ENCODE data around the gene SULT2B1.

The SULT2B1 gene

DNA sequence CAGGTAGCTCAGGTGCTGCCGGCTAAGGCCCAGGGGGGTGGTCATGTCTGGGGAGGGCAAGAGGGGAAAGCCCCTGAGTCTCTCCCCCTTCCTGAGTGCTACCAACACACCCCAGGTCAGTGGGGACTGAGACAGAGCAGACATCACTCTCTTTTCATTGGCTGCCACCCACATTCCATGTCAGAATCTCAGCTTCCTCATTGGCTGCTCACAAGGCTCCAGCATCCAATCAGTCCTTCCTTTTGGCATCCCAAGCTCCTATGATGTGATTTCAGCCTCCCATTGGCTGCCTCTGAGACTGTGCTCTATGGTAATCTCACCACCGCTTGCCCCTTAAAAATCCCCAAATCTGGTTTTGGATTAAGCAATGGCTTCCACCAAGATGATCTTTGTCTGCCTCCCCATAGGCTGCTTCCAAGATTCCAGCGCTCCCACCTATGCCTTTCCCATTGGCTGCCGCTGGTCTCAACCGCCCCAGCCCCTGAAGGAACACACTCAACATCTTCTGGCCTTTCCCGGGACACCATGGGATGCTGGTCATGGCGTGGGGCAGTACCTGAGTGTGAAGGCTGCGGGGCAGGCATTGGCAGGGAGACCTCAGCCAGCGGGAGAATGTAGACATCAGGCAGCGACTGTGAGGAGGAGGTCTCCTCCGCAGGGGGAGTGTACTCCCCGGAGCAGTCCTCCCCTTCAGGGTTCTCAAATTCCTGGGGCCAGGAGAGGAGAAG is 42.3 kb upstream of the SULT2B1 start:
- no peak overlapping the region for H3K4me3 ChIP-seq (ENCODE audit: control insufficient read depth, low read depth, low read length)
- DNase-seq (ENCODE audit: low read depth), result no peak
- TF ChIP-seq, protein P1, sequence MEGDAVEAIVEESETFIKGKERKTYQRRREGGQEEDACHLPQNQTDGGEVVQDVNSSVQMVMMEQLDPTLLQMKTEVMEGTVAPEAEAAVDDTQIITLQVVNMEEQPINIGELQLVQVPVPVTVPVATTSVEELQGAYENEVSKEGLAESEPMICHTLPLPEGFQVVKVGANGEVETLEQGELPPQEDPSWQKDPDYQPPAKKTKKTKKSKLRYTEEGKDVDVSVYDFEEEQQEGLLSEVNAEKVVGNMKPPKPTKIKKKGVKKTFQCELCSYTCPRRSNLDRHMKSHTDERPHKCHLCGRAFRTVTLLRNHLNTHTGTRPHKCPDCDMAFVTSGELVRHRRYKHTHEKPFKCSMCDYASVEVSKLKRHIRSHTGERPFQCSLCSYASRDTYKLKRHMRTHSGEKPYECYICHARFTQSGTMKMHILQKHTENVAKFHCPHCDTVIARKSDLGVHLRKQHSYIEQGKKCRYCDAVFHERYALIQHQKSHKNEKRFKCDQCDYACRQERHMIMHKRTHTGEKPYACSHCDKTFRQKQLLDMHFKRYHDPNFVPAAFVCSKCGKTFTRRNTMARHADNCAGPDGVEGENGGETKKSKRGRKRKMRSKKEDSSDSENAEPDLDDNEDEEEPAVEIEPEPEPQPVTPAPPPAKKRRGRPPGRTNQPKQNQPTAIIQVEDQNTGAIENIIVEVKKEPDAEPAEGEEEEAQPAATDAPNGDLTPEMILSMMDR (IDR thresholded peaks at IDR 0.05; ENCODE audit: control insufficient read depth, insufficient read depth, low read depth, low read length, missing control alignments), result no peak

- no peak for DNase-seq (ENCODE audit: low read depth)
- TF ChIP-seq, protein P1 (IDR thresholded peaks at IDR 0.05; ENCODE audit: control insufficient read depth, insufficient read depth, low read depth, low read length, missing control alignments), result no peak
- H3K4me3 ChIP-seq (ENCODE audit: control insufficient read depth, low read depth, low read length), result no peak overlapping the region
Observed at GRCh38 chr19:48510421-48511268, 41.3 kb upstream of the SULT2B1 start.

GRCh38 chr19:48511321-48511731 is 40.6 kb upstream of the SULT2B1 start:
- DNase-seq (ENCODE audit: low read depth), result no peak
- TF ChIP-seq, protein P1 (IDR thresholded peaks at IDR 0.05; ENCODE audit: control insufficient read depth, insufficient read depth, low read depth, low read length, missing control alignments), result no peak
- no peak overlapping the region for H3K4me3 ChIP-seq (ENCODE audit: control insufficient read depth, low read depth, low read length)

DNA sequence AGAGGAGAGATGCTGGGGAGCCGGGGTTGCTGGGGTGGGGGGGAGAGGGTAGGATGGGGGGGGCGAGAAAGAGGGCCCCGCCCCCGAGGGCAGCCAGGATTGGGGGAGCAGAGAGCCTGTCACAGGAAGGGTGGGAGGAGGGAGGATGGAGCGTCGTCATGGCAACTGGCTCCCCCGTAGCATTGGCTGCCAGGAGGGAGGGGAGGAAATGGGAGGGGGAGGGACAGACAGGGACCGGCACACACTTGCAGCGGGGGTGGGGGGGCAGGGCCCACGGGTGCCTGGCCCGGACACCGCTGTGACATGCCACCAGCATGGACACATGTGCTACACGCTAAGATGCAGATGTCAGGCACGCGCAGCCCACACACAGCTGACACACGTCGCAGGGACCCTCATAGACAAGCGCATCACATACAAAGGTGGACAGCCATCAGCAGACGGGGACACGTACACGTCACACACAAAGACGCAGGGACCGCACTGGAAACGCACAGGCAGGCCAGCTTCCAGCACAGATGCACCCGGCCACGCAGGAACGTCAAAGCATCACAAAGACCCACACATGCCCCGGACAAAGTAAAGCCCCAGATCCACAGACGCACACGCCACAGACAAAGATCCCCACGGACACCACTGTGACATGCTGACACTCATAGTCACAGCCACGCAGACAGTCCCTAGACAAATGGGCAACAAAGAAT is 40.0 kb upstream of the SULT2B1 start, which contains the start of gene LMTK3:
Gene LMTK3, minus strand, starts transcription at position 36 of the 704 bp plus-strand sequence. CDS start 259 bp downstream, outside the sequence.
- TF ChIP-seq, protein P1 (IDR thresholded peaks at IDR 0.05; ENCODE audit: control insufficient read depth, insufficient read depth, low read depth, low read length, missing control alignments), result no peak
- DNase-seq (ENCODE audit: low read depth), result no peak
- H3K4me3 ChIP-seq (ENCODE audit: control insufficient read depth, low read depth, low read length), result no peak within 1 kb of the TSS

- DNase-seq (ENCODE audit: low read depth), result no peak
- TF ChIP-seq, protein P1 (IDR thresholded peaks at IDR 0.05; ENCODE audit: control insufficient read depth, insufficient read depth, low read depth, low read length, missing control alignments), result no peak
- H3K4me3 ChIP-seq (ENCODE audit: control insufficient read depth, low read depth, low read length), result no peak overlapping the region
Observed at GRCh38 chr19:48512504-48513288, 39.3 kb upstream of the SULT2B1 start.

Data from AG09309 (cell line).